Measurements from ENCODE around the gene CD9.

CD9 gene

GRCh38 chr12:6263931-6264330, 63.7 kb downstream of the CD9 start:
- Histone ChIP-seq H3K4me3 (ENCODE audit: low read depth in 1 of 5, low read length in 5 of 5) (no peak overlapping the region), H3K27ac (ENCODE audit: low read depth, low read length) (no peak overlapping the region), H3K9ac (ENCODE audit: low read length in 5 of 5) (no peak overlapping the region), H3K36me3 (ENCODE audit: control insufficient read depth in 5 of 5, insufficient read depth in 5 of 5, low read length in 5 of 5) (no peaks in the 10 kb centered on the region), H3K9me3 (ENCODE audit: control insufficient read depth in 5 of 5, low read length in 5 of 5) (no peaks in the 10 kb centered on the region), H3K27me3 (ENCODE audit: control insufficient read depth in 5 of 5, insufficient read depth in 4 of 5, low read length in 5 of 5) (no peaks in the 10 kb centered on the region), H3K4me1 (ENCODE audit: control insufficient read depth in 5 of 5, insufficient read depth in 5 of 5, low read length in 5 of 5) (peaks cover 0 to 2% (median 0%) of the 10 kb centered on the region in 5 donors)

- no peak overlapping the region for H3K9ac ChIP-seq (ENCODE audit: low read length in 5 of 5)
- H3K36me3 ChIP-seq (ENCODE audit: control insufficient read depth in 5 of 5, insufficient read depth in 5 of 5, low read length in 5 of 5): no peaks in the 10 kb centered on the region
- H3K27me3 ChIP-seq (ENCODE audit: control insufficient read depth in 5 of 5, insufficient read depth in 4 of 5, low read length in 5 of 5): no peaks in the 10 kb centered on the region
- no peaks in the 10 kb centered on the region for H3K9me3 ChIP-seq (ENCODE audit: control insufficient read depth in 5 of 5, low read length in 5 of 5)
- H3K27ac ChIP-seq (ENCODE audit: low read depth, low read length): no peak overlapping the region
- H3K4me3 ChIP-seq (ENCODE audit: low read depth in 1 of 5, low read length in 5 of 5): no peak overlapping the region
- H3K4me1 ChIP-seq (ENCODE audit: control insufficient read depth in 5 of 5, insufficient read depth in 5 of 5, low read length in 5 of 5): peaks cover 0 to 2% (median 0%) of the 10 kb centered on the region in 5 donors
Measured at GRCh38 chr12:6264402-6265037, 64.3 kb downstream of the CD9 start.

GRCh38 chr12:6265038-6265405, 64.8 kb downstream of the CD9 start:
- H3K36me3 ChIP-seq (ENCODE audit: control insufficient read depth in 5 of 5, insufficient read depth in 5 of 5, low read length in 5 of 5): no peaks in the 10 kb centered on the region
- H3K9ac ChIP-seq (ENCODE audit: low read length in 5 of 5): no peak overlapping the region
- no peaks in the 10 kb centered on the region for H3K9me3 ChIP-seq (ENCODE audit: control insufficient read depth in 5 of 5, low read length in 5 of 5)
- no peak overlapping the region for H3K4me3 ChIP-seq (ENCODE audit: low read depth in 1 of 5, low read length in 5 of 5)
- no peaks in the 10 kb centered on the region for H3K27me3 ChIP-seq (ENCODE audit: control insufficient read depth in 5 of 5, insufficient read depth in 4 of 5, low read length in 5 of 5)
- peaks cover 0 to 2% (median 0%) of the 10 kb centered on the region in 5 donors for H3K4me1 ChIP-seq (ENCODE audit: control insufficient read depth in 5 of 5, insufficient read depth in 5 of 5, low read length in 5 of 5)
- no peak overlapping the region for H3K27ac ChIP-seq (ENCODE audit: low read depth, low read length)

- no peak overlapping the region for H3K9ac ChIP-seq (ENCODE audit: low read length in 5 of 5)
- H3K27ac ChIP-seq (ENCODE audit: low read depth, low read length): no peak overlapping the region
- H3K4me3 ChIP-seq (ENCODE audit: low read depth in 1 of 5, low read length in 5 of 5): no peak overlapping the region
- no peaks in the 10 kb centered on the region for H3K9me3 ChIP-seq (ENCODE audit: control insufficient read depth in 5 of 5, low read length in 5 of 5)
- peaks cover 0 to 2% (median 0%) of the 10 kb centered on the region in 5 donors for H3K4me1 ChIP-seq (ENCODE audit: control insufficient read depth in 5 of 5, insufficient read depth in 5 of 5, low read length in 5 of 5)
- no peaks in the 10 kb centered on the region for H3K36me3 ChIP-seq (ENCODE audit: control insufficient read depth in 5 of 5, insufficient read depth in 5 of 5, low read length in 5 of 5)
- no peaks in the 10 kb centered on the region for H3K27me3 ChIP-seq (ENCODE audit: control insufficient read depth in 5 of 5, insufficient read depth in 4 of 5, low read length in 5 of 5)
Measured at GRCh38 chr12:6266541-6266966, 66.4 kb downstream of the CD9 start.

GRCh38 chr12:6266971-6267721, 66.9 kb downstream of the CD9 start:
- Histone ChIP-seq H3K36me3 (ENCODE audit: control insufficient read depth in 5 of 5, insufficient read depth in 5 of 5, low read length in 5 of 5) (no peaks in the 10 kb centered on the region), H3K4me1 (ENCODE audit: control insufficient read depth in 5 of 5, insufficient read depth in 5 of 5, low read length in 5 of 5) (peaks cover 0 to 3% (median 0%) of the 10 kb centered on the region in 5 donors)

GRCh38 chr12:6268484-6269157, 68.4 kb downstream of the CD9 start:
- Histone ChIP-seq H3K4me3 (ENCODE audit: low read depth in 1 of 5, low read length in 5 of 5) (no peak overlapping the region), H3K27me3 (ENCODE audit: control insufficient read depth in 5 of 5, insufficient read depth in 4 of 5, low read length in 5 of 5) (peaks cover 0 to 3% (median 0%) of the 10 kb centered on the region in 5 donors), H3K9ac (ENCODE audit: low read length in 5 of 5) (no peak overlapping the region), H3K4me1 (ENCODE audit: control insufficient read depth in 5 of 5, insufficient read depth in 5 of 5, low read length in 5 of 5) (peaks cover 0 to 15% (median 7%) of the 10 kb centered on the region in 5 donors), H3K9me3 (ENCODE audit: control insufficient read depth in 5 of 5, low read length in 5 of 5) (no peaks in the 10 kb centered on the region), H3K36me3 (ENCODE audit: control insufficient read depth in 5 of 5, insufficient read depth in 5 of 5, low read length in 5 of 5) (no peaks in the 10 kb centered on the region), H3K27ac (ENCODE audit: low read depth, low read length) (no peak overlapping the region)

More at GRCh38 chr12:6266971-6267721, 66.9 kb downstream of the CD9 start:
- no peaks in the 10 kb centered on the region for H3K27me3 ChIP-seq (ENCODE audit: control insufficient read depth in 5 of 5, insufficient read depth in 4 of 5, low read length in 5 of 5)
- H3K4me3 ChIP-seq (ENCODE audit: low read depth in 1 of 5, low read length in 5 of 5): no peak overlapping the region
- H3K9me3 ChIP-seq (ENCODE audit: control insufficient read depth in 5 of 5, low read length in 5 of 5): no peaks in the 10 kb centered on the region
- no peak overlapping the region for H3K27ac ChIP-seq (ENCODE audit: low read depth, low read length)
- no peak overlapping the region for H3K9ac ChIP-seq (ENCODE audit: low read length in 5 of 5)

GRCh38 chr12:6269986-6270385, 69.8 kb downstream of the CD9 start:
- no peaks in the 10 kb centered on the region for H3K36me3 ChIP-seq (ENCODE audit: control insufficient read depth in 5 of 5, insufficient read depth in 5 of 5, low read length in 5 of 5)
- no peaks in the 10 kb centered on the region for H3K9me3 ChIP-seq (ENCODE audit: control insufficient read depth in 5 of 5, low read length in 5 of 5)
- H3K4me1 ChIP-seq (ENCODE audit: control insufficient read depth in 5 of 5, insufficient read depth in 5 of 5, low read length in 5 of 5): peaks cover 4 to 29% (median 19%) of the 10 kb centered on the region in 5 donors
- peaks cover 0 to 4% (median 0%) of the 10 kb centered on the region in 5 donors for H3K27me3 ChIP-seq (ENCODE audit: control insufficient read depth in 5 of 5, insufficient read depth in 4 of 5, low read length in 5 of 5)
- H3K4me3 ChIP-seq (ENCODE audit: low read depth in 1 of 5, low read length in 5 of 5): no peak overlapping the region
- H3K9ac ChIP-seq (ENCODE audit: low read length in 5 of 5): no peak overlapping the region
- no peak overlapping the region for H3K27ac ChIP-seq (ENCODE audit: low read depth, low read length)

GRCh38 chr12:6271281-6271680, 71.1 kb downstream of the CD9 start:
- Histone ChIP-seq H3K4me1 (ENCODE audit: control insufficient read depth in 5 of 5, insufficient read depth in 5 of 5, low read length in 5 of 5) (peaks cover 4 to 30% (median 22%) of the 10 kb centered on the region in 5 donors), H3K27me3 (ENCODE audit: control insufficient read depth in 5 of 5, insufficient read depth in 4 of 5, low read length in 5 of 5) (peaks cover 0 to 4% (median 0%) of the 10 kb centered on the region in 5 donors), H3K9ac (ENCODE audit: low read length in 5 of 5) (no peak overlapping the region), H3K4me3 (ENCODE audit: low read depth in 1 of 5, low read length in 5 of 5) (no peak overlapping the region), H3K27ac (ENCODE audit: low read depth, low read length) (no peak overlapping the region), H3K9me3 (ENCODE audit: control insufficient read depth in 5 of 5, low read length in 5 of 5) (no peaks in the 10 kb centered on the region), H3K36me3 (ENCODE audit: control insufficient read depth in 5 of 5, insufficient read depth in 5 of 5, low read length in 5 of 5) (no peaks in the 10 kb centered on the region)

GRCh38 chr12:6272300-6273204, 72.4 kb downstream of the CD9 start:
- Histone ChIP-seq H3K4me3 (ENCODE audit: low read depth in 1 of 5, low read length in 5 of 5) (no peak overlapping the region), H3K9ac (ENCODE audit: low read length in 5 of 5) (no peak overlapping the region), H3K27ac (ENCODE audit: low read depth, low read length) (no peak overlapping the region), H3K4me1 (ENCODE audit: control insufficient read depth in 5 of 5, insufficient read depth in 5 of 5, low read length in 5 of 5) (peaks cover 4 to 30% (median 22%) of the 10 kb centered on the region in 5 donors), H3K27me3 (ENCODE audit: control insufficient read depth in 5 of 5, insufficient read depth in 4 of 5, low read length in 5 of 5) (peaks cover 0 to 4% (median 0%) of the 10 kb centered on the region in 5 donors), H3K9me3 (ENCODE audit: control insufficient read depth in 5 of 5, low read length in 5 of 5) (no peaks in the 10 kb centered on the region), H3K36me3 (ENCODE audit: control insufficient read depth in 5 of 5, insufficient read depth in 5 of 5, low read length in 5 of 5) (no peaks in the 10 kb centered on the region)

All from subcutaneous abdominal adipose tissue (tissue), 5 donors.